ENCODE results near the gene SLIT3.

Gene SLIT3

DNA sequence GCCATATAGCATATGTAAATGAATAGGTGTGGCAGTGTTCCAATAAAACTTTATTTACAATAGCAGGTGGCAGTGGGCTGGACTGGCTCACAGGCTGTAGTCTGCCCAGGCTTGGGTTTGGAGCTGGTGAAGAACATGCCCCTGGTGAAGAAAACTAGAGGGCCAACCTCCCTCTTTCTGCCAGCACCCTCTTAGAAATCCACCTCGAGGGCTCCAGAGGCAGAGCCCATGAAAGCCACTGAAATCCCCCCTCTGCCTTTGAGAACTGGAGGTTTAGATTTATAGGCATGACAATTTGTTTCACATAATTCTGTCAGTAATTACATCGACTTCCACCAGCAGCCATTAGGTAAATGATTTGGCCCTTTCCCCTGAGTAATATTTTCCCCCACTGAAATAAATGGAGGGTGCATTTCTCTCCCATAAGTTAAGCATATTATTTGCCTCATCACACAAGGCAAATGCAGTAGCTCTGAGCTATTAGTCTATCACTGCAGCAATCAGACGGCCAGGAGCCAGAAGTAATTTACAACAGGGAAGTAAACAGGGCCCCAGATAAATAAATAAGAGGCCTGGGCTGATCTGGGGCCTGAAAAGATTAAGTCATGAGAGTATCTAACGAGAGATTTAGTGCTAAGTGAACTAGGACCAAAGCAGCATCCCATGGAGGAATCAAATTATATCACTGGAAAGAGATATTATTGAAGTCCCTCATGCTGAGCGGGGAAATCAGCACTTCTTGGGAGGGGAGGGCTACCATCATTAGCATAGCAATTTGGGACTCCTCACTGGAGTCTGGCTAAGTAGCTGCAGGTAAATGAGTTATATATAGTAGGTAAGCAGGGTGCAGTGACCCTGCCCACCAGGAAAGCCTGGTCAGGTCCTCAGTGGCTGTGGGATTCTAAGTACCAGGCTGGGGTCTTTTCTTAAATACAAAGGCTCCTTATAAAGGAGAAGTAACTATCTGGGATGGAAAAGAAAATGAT, 123.9 kb downstream of the SLIT3 start:
- no peak overlapping the region for H3K4me3 ChIP-seq (ENCODE audit: low read depth, low read length)
- no peak for DNase-seq (ENCODE audit: low read depth)
- TF ChIP-seq, protein P1, sequence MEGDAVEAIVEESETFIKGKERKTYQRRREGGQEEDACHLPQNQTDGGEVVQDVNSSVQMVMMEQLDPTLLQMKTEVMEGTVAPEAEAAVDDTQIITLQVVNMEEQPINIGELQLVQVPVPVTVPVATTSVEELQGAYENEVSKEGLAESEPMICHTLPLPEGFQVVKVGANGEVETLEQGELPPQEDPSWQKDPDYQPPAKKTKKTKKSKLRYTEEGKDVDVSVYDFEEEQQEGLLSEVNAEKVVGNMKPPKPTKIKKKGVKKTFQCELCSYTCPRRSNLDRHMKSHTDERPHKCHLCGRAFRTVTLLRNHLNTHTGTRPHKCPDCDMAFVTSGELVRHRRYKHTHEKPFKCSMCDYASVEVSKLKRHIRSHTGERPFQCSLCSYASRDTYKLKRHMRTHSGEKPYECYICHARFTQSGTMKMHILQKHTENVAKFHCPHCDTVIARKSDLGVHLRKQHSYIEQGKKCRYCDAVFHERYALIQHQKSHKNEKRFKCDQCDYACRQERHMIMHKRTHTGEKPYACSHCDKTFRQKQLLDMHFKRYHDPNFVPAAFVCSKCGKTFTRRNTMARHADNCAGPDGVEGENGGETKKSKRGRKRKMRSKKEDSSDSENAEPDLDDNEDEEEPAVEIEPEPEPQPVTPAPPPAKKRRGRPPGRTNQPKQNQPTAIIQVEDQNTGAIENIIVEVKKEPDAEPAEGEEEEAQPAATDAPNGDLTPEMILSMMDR (IDR thresholded peaks at IDR 0.05; ENCODE audit: insufficient read depth, low read depth, low read length, missing control alignments) = no peak

DNA sequence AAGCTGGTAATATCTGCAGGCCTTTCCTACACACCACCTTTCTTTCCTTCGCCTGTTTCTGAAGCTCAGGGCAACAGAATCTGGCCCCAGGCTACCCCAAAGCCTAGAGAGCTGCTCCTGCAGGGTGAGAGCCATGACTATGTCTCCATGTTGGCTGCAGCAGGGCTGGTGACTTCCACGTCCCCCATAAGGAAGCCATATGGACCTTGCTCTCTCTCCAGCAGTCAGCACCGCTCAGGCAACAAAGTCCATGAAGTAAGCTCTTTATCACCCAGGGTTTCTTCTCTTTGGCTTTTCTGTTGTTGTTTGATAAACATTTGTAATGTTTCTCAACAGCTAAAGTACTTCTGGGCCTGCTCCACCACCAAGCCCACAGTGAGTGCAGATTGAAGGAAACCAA, 125.2 kb downstream of the SLIT3 start:
- no peak for DNase-seq (ENCODE audit: low read depth)
- TF ChIP-seq, protein P1 (IDR thresholded peaks at IDR 0.05; ENCODE audit: insufficient read depth, low read depth, low read length, missing control alignments) = no peak
- H3K4me3 ChIP-seq (ENCODE audit: low read depth, low read length) = no peak overlapping the region

- no peak for DNase-seq (ENCODE audit: low read depth)
- no peak overlapping the region for H3K4me3 ChIP-seq (ENCODE audit: low read depth, low read length)
- TF ChIP-seq, protein P1 (IDR thresholded peaks at IDR 0.05; ENCODE audit: insufficient read depth, low read depth, low read length, missing control alignments) = no peak
These were observed 126.0 kb downstream of the SLIT3 start for GRCh38 chr5:169174923-169175322.

DNA sequence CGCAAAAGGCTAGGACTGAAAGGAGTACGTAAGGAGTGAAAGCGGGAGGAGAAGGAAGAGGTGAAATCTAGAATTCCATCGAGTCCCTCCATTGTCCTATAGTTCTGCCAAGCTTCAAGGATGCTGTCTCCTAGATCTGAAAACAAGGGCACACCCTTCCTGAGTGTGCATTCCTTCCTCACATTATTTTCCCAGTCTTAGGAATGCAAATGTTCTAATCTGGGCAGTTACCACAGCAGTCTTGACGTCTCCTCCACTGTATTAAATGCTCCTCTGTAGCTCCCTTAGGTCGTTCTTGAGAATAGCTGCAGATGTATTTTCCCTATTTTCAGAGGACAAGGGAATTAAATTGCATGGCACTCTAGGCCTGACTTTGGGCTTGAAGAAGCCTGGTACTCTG, 127.6 kb downstream of the SLIT3 start:
- no peak for DNase-seq (ENCODE audit: low read depth)
- TF ChIP-seq, protein P1 (IDR thresholded peaks at IDR 0.05; ENCODE audit: insufficient read depth, low read depth, low read length, missing control alignments) = no peak
- H3K4me3 ChIP-seq (ENCODE audit: low read depth, low read length) = no peak overlapping the region

DNA sequence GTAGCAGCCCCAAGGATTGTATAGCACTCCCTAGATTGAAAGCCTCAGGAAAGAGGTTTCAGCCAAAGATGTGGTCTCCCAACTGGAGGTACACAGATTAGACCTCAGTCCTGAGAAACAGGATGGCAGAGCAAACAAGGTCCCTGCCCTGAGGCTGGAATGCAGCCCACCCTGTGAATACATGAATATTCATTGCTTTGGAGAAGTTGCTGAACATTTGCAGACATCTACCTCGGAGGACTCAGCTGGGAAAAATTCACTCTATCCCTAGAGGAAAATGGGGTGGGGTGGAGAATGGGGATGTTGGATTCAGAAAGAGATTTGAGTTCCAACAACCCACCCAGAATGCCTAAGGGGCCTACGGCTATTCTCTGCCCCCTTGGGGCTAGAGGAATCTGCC, 129.4 kb downstream of the SLIT3 start:
- TF ChIP-seq, protein P1 (IDR thresholded peaks at IDR 0.05; ENCODE audit: insufficient read depth, low read depth, low read length, missing control alignments) = no peak
- DNase-seq (ENCODE audit: low read depth) = no peak
- no peak overlapping the region for H3K4me3 ChIP-seq (ENCODE audit: low read depth, low read length)

DNA sequence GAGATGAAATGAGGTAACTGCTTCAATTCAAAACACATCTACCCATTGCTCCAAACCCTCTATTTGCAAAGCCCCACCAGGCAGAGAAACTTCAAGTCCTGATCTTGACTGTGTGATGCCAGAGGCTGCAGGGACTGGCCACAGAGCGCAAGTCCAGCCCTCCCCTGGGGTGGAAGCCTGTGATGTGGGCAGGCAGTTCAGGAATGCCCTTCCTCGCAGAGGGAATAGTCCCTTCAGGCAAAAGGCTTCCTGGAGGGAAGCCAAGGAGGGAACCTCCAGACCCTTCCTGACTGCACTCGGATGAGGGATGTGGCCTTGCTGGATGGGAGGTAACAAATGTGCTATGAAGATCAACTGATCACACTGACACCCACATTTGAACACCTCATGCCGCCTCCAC, 131.2 kb downstream of the SLIT3 start:
- TF ChIP-seq, protein P1 (IDR thresholded peaks at IDR 0.05; ENCODE audit: insufficient read depth, low read depth, low read length, missing control alignments) = no peak
- DNase-seq (ENCODE audit: low read depth) = no peak
- no peak overlapping the region for H3K4me3 ChIP-seq (ENCODE audit: low read depth, low read length)

Data from GM12865 (cell line).